Measurements from ENCODE around the gene SPDYC.

The SPDYC gene

DNA sequence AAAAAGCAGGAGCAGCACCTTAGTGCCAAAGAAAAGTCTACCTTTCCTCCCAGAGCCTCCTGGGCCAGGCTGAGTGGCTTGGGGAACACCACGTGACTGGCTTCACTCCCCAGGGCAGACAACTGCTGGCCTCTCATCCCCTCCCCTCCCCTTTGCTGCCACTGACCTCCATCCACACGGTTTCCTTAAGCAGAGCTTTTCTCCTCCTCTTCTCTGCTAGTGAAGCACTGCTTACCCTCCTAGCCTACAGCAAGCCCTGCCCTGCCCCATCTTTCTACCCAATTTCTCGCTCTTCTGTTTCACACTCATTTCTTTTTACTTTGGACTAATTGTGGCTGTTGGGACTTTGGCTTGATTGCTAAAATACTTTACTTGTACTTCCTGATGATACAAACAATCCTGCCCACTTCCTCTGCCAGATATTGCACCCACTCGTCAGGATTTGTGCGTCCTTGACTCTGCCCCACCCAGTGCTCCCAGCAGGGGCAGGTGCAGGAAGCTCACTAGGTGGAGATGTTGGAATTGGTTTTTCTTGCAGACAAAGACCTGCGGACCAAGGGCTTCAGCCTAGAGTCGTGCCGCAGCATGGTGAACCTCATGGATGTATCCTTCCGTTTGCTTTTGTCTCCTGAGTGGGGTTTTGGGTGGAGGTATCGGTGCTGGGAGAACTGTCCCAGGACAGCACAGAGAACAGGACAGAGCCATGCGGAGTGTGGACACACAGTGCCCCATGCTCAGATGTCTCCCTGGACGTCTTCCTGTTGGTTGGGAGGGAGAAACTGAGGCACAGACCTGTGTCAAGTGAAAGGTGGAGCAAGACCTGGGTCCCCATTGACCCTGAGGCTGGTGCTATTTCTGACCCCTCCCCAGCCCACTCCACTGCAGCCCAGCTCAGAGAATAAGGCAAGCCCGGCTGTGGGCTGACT, 39.0 kb downstream of the SPDYC start:
- no peak for DNase-seq

DNA sequence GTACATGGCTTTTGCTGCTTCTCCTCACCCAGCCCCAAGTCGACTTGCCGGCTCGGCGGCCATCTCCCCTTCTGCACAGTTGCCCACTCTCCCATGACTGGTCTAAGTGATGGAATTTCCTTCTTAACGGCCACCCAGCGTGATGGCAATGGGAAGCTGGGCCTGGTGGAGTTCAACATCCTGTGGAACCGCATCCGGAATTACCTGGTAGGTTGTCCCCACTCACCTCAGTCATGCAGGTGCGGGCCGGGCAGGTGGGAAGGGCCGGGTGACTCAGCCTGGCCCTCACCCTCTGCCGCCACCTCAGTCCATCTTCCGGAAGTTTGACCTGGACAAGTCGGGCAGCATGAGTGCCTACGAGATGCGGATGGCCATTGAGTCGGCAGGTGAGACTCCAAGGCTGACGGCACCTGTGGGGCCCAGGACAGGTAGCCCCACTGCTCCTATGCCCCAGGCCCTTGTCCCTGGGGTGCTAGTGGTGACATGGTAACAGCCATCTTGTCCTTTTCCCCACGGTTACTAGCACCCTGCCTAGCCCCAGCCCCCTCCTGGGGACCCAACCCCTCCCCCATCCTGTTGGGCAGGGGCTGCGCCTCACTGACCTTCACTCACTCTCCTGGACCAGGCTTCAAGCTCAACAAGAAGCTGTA, 39.8 kb downstream of the SPDYC start:
- no peak for DNase-seq

DNA sequence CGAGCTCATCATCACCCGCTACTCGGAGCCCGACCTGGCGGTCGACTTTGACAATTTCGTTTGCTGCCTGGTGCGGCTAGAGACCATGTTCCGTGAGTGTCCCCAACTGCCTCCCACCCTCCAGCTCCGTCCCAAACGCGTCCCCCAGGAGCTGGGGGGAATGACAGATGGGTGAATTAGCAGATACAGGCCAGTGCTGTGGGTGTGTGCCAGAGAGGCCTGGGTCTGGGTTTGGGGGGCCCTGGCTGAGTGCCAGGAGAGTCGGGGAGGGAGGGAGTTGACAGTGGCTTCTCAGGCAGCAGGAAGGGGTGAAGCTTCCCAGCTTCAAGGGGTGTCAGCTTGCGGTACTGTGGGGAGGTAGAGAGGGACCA, 40.3 kb downstream of the SPDYC start:
- DNase-seq = no peak

DNA sequence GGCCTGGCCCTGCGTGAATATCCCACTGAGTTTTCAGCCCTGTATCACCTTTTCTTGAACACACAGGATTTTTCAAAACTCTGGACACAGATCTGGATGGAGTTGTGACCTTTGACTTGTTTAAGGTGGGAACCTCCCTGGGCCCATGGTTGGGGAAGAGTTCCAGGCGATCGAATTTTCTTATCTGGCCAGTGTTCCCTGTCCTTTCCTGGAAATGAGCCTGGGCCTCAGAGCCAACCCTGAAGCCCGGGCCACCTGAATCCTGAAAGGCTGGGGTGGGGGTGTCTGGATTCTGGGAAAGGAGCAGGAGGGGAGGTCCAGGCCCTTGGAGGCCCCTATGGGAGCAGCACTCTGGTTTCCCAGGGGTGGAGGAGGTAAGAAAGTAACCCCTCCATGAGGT, 40.7 kb downstream of the SPDYC start:
- no peak for DNase-seq

DNA sequence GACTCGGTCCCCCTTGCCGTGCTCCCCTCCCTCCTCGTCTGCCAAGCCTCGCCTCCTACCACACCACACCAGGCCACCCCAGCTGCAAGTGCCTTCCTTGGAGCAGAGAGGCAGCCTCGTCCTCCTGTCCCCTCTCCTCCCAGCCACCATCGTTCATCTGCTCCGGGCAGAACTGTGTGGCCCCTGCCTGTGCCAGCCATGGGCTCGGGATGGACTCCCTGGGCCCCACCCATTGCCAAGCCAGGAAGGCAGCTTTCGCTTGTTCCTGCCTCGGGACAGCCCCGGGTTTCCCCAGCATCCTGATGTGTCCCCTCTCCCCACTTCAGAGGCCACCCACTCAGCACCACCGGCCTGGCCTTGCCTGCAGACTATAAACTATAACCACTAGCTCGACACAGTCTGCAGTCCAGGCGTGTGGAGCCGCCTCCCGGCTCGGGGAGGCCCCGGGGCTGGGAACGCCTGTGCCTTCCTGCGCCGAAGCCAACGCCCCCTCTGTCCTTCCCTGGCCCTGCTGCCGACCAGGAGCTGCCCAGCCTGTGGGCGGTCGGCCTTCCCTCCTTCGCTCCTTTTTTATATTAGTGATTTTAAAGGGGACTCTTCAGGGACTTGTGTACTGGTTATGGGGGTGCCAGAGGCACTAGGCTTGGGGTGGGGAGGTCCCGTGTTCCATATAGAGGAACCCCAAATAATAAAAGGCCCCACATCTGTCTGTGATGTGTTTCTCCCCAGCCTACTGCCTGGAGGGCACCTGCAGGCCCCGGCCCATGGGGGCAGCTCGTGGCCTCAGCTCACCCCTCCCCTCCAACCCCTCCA, 41.5 kb downstream of the SPDYC start:
- DNase-seq = no peak

DNA sequence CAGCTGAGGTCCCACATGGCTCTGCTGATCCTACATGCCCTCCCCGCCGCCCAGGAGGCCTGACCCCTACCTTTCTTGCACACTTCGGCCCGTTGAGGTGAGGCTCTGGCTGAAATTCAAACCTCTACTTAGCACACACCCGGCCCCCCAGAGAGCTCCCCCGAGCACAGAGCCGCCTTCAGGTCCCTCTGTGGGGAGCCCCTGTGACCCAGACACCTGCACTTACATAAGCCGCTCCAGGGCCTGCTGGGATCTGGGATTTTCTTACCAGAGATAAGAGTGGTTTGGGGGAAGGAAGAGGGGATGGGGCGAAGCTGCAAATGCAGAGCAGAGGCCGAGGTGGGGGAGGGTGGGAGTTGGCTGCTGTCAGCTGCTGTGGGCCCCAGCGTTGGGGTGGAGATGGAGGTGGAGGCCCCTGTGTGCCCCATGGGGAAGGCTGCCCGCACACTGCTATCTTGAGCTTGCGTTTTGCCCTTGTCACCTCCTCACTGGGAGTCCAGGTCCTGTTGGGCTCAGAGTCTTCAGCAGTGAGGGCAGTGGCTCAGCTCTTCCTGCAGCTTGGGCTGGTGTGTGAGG, 42.3 kb downstream of the SPDYC start:
- no peak for DNase-seq

DNA sequence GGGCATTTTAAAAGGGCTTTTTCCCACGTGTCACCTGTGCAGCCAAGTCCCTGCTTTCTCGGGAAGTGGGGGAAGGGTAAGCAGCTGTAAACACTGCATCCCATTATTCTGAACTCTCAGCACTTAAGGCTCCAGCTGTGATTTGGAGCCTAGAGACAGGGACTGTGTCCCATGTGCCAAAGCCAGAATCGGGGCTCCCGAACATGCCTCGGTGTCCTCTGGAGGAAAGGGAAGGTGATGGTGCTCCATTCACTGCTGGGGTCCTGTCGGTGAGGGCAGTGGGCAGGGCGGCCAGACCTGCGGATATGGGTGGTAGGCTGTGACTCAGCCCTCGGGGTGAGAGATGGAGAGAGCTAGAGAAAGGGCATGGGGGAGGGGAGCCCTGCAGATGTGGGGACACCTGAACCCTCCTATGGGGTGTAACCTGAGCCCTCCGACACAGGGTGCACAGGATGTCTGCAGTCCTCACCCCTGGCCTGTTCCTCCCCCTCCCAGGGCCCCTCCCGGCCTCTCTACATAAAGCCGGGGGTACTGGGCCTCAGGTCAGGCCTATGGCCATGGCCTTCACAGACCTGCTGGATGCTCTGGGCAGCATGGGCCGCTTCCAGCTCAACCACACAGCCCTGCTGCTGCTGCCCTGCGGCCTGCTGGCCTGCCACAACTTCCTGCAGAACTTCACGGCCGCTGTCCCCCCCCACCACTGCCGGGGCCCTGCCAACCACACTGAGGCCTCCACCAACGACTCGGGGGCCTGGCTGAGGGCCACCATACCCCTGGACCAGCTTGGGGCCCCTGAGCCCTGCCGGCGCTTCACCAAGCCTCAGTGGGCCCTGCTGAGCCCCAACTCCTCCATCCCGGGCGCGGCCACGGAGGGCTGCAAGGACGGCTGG, 43.5 kb downstream of the SPDYC start:
- no peak for DNase-seq

DNA sequence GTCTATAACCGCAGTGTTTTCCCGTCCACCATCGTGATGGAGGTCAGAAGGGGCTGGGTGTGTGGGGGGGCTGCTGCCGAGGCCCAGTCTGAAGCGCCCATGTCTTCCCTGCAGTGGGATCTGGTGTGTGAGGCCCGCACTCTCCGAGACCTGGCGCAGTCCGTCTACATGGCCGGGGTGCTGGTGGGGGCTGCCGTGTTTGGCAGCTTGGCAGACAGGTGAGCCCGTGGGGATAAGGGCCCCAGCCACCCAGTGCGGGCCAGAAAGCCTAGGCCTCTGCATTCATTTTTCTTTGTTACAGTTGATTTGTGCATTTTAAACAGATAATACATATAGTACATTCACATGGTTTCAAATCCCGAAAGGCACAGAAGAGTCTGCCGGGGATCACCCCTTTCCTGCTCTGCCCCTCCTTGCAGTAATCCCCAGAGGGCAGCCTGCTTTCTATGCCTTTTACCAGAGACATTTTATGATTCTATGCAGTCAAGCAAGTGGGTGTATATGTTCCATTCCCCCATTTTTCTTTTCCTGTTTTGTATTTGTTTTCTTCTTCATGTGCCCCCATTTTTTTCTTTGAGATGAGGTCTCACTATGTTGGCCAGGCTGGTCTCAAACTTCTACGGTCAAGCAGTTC, 44.3 kb downstream of the SPDYC start:
- no peak for DNase-seq

DNA sequence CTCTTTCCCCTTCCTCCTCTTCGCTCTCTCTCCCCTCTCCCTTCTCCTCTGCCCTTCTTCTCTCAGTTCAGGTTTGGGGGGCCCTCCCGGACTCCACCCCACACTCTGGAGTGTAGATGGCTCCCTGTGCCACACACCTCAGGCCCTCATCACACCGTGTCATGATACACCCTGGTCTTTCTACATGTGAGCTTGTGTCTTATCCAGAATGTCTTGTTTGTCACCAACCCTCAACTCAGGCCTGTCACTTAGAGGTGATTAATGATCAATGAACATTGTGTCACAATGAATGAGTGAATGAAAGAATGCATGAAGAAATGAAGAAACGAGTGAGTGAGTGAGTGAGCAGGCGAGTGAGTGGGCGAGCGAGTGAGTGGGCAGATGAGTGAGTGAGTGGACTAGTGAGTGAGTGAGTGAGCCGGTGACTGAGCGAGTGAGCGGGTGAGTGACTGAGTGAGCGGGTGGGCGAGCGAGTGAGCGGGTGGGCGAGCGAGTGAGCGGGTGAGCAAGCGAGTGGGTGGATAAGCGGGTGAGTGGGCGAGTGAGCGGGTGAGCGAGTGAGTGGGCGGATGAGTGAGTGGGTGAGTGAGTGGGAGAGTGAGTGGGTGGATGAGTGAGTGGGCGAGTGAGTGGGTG, 45.5 kb downstream of the SPDYC start:
- no peak for DNase-seq

DNA sequence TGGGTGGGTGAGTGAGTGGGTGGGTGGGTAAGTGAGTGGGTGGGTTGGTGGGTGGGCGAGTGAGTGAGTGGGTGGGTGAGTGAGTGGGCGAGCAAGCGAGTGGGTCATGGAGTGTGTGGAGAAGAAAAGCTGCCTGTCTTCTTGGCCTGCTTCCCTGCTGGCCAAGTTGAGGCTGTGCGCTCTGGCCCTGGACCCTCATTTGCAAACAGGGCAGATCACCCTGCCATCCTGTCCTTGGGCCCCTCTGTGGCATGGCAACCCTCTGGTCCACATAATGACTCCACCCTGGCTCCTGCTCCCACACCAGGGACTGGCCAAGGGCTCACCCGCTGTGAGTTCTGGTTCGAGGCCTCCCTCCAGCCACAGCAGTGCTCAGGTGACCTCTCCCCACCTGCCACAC, 46.8 kb downstream of the SPDYC start:
- no peak for DNase-seq

DNA sequence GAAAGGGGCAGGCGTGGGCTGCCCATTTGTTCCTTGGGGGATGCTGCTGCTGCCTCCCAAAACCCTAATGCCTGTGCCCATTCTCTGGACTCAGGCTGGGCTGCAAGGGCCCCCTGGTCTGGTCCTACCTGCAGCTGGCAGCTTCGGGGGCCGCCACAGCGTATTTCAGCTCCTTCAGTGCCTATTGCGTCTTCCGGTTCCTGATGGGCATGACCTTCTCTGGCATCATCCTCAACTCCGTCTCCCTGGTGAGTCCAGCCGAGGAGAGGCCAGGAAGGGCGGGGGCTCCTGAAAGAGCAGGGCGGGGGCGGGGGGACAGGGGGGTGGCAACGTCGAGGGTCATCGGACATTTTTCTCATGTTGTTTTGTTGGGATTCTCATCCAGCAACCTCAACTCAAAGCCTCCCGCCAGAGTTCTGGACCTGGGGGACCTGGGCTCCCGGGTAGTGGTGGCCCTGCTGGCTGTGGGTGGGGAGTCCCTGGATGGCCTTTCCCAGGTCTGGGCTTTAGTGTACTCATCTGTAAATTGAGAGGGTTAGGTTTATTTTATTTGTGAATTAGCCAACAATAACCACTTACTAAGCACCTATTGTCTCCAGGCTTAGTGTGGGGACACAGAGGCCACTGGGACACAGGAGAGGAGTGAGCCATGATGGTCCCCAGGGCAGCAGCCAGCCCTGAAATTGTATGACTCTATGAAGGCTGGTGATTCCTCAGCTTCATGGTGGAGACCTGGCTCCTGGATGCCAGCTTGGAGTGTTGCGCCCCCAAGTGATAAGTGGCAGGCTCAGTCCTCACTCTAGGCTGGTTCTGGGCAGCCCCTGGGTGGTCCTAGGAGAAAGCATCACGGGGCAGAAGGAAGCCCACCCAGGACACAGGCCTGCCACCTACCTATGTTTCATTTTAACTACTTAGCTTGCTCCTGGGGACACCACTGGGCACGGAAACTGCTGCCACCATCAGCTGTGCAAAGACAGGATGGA, 47.7 kb downstream of the SPDYC start:
- DNase-seq = no peak

DNA sequence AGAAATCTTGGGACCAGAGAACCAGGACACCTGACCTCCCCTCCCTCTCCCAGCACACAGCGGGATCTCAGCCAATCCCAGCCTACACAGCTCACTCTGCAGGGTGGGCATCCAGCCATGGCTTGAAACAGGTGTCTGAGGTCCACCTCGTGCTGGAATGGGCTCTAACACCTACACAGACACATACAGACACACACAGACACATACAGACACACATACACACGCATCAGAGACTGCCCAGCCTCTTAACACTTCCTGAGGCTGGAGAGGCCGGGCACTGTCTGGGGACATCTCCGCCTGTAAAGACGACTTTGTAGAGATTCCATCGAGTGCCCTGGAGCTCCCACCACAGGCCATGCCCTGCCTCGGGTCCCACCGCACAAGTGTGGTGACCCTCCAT, 48.4 kb downstream of the SPDYC start:
- no peak for DNase-seq

DNA sequence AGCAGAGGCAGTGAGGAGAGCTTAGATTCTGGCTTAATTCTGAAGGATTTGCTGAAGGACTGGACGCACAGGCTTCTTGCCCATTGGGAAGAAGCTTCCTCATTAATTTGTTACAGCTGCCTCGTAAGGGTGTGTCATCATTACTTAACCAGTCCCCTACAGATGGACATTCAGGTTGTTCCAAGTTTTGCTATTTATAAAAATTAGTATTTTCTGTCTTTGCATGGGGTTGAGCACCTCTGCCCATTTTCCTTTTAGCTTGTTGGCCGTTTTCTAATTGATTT, 49.8 kb downstream of the SPDYC start:
- DNase-seq = no peak

DNA sequence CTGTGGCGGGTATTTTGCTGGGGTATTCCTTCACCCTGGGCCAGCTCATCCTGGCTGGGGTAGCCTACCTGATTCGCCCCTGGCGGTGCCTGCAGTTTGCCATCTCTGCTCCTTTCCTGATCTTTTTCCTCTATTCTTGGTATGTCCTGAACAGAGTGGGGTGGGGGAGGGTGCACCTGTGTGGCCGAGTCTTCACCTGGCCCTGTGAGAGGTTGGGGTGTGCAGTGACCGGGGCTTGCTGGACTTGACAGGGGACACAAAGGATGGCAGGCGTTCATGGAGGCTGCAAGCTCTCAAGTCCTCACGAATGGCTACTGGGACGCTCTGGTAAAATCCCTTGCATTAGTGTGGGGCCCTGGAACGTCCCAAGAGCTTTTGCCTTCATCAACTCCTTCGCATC, 51.0 kb downstream of the SPDYC start:
- DNase-seq = no peak
